Fibroblast of the aortic adventitia (primary cell): Measurements from ENCODE around the gene TBXAS1. TPM values are rescaled to one million over a fixed set of nuclear protein-coding genes. Genes with fewer than 3 reads are reported as not detected.

ENCODE experiments used
- DNase-seq: peaks from one replicate; pipeline ENCODE4 v3.0.0-alpha.2; 2010; ENCODE audit warnings: low read depth
- H3K4me3 ChIP-seq: 2 replicates; pipeline ENCODE4 v1.5.1; 2011; ENCODE audit warnings: low read depth, mild to moderate bottlenecking, control low read depth, low read length, moderate library complexity
- CTCF ChIP-seq: IDR thresholded peaks from 2 replicates; pipeline ENCODE4 v1.5.1; 2011; ENCODE audit warnings: mild to moderate bottlenecking, low read length, control low read depth, inconsistent platforms; ENCODE audit not compliant: insufficient read depth
- total RNA-seq: library from RNA; depleted of rRNA; stranded (reverse); fragments of >200 nt; gene quantifications from 2 replicates; pipeline ENCODE4 v1.2.3, GENCODE V29; 2012; ENCODE audit warnings: low replicate concordance

The TBXAS1 gene
- total RNA-seq, 1 donor, result 2.4 TPM

- H3K4me3 ChIP-seq, result no peak overlapping the region
- TF ChIP-seq CTCF, result no peak
- no peak for DNase-seq
These were observed 23.4 kb downstream of the TBXAS1 start for GRCh38 chr7:139852482-139852845.

GRCh38 chr7:139853506-139854123, 24.6 kb downstream of the TBXAS1 start:
- H3K4me3 ChIP-seq, result no peak overlapping the region
- DNase-seq, result peak; percentile 87
- no peak for TF ChIP-seq CTCF

- no peak overlapping the region for H3K4me3 ChIP-seq
- DNase-seq, result peak; percentile 97
These were observed 25.1 kb downstream of the TBXAS1 start for GRCh38 chr7:139854124-139854511.

GRCh38 chr7:139854803-139855497, 25.9 kb downstream of the TBXAS1 start:
- TF ChIP-seq CTCF, result no peak
- no peak for DNase-seq
- H3K4me3 ChIP-seq, result no peak overlapping the region

More at GRCh38 chr7:139854124-139854511, 25.1 kb downstream of the TBXAS1 start:
- TF ChIP-seq CTCF, result no peak

GRCh38 chr7:139855498-139856270, 26.6 kb downstream of the TBXAS1 start:
- DNase-seq, result no peak
- H3K4me3 ChIP-seq, result no peak overlapping the region
- no peak for TF ChIP-seq CTCF

- DNase-seq, result no peak
- no peak overlapping the region for H3K4me3 ChIP-seq
- no peak for TF ChIP-seq CTCF
These were observed 28.7 kb downstream of the TBXAS1 start for GRCh38 chr7:139857791-139858190.
